Hematopoietic multipotent progenitor cell treated with erythropoietin and hydrocortisone succinate and interleukin-3 and kit ligand, for 8 days (in vitro differentiated cells): ENCODE results near the gene LZTS3.
"Not testable (repeated sequence)": the region's sequence is repeated elsewhere in the genome, so short reads cannot be mapped to it uniquely, and the experiment has no call there.

Experiments
- DNase-seq: peaks from one replicate; pipeline ENCODE4 v3.0.0-alpha.2; 2015

LZTS3 gene

DNA sequence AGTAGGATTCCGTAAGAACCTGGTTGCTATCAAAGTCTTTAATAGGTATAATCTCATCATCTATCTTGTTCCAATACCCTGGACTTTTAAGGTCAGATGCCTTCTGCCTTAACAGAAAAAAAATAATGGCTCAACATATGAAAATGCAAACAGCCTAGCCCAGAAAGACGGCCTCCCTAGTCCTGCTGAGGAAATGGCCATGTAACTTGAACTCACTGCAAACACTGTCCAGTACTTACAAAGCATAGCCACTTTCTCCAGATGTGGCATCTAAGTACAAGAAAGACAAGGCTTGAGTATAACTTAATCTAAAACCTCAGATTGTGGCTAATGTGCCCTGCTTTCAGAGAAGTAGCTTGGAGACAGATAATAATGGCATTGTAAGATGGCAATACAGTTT lies 40.2 kb downstream of the LZTS3 start:
- DNase-seq: no peak

DNA sequence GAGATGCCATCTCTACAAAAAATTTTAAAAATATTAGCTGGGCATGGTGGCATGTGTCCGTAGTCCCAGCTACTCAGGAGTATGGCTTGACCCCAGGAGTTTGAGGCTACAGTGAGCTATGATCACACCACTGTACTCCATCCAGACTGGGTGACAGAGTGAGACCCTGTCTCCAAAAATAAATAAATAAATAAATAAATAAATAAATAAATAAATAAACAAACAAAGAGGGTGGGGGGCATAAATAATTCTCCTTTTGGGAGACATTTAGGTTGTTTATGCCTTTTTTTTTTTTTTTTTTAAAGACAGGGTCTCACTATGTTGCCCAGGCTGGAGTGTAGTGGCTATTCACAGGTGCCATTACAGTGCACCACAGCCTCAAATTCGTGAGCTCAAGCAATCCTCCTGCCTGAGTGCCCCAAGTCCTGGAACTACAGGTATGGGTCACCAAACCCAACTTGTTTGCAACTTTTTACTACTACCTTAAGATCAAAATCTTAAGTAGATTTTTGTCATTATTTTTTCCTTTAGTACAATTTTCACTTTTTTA lies 43.2 kb downstream of the LZTS3 start:
- no peak for DNase-seq

DNA sequence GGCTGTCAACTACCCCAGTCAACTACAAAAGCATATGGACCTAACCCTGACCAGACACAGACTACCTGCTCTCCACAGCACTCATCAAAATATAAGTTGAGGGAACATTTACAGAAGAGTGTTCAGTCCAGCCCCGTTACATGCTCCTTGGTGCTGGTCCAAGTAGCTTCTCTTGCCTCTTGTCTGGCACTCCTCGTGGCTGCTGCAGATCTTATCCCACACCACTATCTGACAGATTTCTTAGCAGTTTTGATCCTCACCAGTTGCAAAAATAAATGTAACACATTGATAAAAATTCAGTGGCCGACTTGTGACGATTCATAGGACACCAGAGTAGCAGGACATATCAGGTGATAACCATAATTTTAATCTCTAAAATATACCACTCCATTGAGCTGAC lies 44.3 kb downstream of the LZTS3 start:
- peak; percentile 20 for DNase-seq

DNA sequence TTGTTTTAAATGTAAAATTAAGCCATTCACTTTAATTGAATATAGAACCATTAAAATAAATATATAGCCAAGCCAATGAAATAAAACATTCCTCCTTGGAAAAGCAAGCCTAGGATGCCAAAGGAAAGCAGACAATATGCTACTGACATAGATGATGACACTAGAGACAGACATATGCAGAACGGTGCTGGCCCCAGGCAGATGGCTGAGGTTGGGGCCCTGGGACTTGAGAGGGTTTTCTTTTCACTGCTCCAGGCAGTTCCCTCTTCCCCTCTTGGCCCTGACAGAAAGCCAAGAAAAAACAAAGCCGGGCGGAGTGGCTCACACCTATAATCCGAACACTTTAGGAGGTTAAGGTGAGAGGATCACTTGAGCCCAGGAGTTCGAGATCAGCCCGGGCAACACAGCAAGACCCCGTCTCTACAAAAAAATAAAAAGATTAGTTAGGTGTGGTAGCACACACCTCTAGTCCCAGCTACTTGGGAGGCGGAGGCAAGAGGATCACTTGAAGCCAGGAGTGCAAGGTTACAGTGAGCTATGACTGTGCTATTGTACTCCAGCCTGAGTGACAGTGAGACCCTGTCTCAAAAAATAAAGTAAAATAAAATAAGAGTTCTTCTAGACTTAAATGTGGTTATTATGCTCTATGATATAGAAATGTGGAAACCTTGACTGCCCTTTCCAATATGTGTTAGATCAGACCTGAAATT lies 44.9 kb downstream of the LZTS3 start:
- DNase-seq: no peak

DNA sequence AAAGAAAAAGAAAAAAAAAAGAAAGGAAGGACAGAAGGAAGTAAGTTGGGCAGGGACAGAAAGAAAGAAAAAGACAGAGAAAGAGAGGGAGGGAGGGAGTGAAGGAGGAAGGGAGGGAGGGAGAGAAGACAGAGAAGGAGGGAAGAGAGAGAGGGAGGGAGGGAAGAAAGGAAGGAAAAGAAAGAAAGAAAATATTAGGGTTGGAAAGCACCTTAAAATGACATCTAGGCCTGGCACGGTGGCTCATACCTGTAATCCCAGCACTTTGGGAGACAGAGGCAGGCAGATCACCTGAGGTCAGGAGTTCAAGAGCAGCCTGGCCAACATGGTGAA lies 46.9 kb downstream of the LZTS3 start:
- no peak for DNase-seq

DNA sequence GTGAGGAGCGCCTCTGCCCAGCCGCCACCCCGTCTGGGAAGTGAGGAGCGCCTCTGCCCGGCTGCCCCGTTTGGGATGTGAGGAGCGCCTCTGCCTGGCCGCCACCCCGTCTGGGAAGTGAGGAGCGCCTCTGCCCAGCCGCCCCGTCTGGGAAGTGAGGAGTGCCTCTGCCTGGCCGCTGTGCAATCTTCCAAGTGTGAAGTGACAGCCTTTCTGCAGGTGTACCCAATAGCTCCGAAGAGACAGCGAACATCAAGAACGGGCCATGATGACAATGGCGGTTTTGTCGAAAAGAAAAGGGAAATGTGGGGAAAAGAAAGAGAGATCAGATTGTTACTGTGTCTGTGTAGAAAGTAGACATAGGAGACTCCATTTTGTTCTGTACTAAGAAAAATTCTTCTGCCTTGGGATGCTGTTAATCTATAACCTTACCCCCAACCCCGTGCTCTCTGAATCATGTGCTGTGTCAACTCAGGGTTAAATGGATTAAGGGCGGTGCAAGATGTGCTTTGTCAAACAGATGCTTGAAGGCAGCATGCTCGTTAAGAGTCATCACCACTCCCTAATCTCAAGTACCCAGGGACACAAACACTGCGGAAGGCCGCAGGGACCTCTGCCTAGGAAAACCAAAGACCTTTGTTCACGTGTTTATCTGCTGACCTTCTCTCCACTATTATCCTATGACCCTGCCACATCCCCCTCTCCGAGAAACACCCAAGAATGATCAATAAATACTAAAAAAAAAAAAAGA lies 47.4 kb downstream of the LZTS3 start:
- DNase-seq: not testable (repeated sequence)

DNA sequence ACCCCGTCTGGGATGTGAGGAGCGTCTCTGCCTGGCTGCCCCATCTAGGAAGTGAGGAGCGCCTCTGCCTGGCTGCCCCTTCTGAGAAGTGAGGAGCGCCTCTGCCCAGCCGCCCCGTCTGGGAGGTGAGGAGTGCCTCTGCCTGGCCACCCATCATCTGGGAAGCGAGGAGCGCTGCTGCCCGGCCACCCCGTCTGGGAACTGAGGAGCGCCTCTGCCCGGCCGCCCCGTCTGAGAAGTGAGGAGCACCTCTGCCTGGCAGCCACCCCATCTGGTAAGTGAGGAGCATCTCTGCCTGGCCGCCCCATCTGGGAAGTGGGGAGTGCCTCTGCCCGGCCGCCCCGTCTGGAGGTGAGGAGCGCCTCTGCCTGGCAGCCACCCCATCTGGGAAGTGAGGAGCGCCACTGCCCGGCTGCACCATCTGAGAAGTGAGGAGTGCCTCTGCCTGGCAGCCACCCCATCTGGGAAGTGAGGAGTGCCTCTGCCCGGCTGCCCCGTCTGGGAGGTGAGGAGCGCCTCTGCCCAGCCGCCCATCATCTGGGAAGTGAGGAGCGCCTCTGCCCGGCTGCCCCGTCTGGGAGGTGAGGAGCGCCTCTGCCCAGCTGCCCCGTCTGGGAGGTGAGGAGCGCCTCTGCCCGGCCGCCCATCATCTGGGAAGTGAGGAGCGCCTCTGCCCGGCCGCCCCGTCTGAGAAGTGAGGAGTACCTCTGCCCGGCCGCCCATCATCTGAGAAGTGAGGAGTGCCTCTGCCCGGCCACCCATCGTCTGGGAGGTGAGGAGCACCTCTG lies 48.4 kb downstream of the LZTS3 start:
- not testable (repeated sequence) for DNase-seq

DNA sequence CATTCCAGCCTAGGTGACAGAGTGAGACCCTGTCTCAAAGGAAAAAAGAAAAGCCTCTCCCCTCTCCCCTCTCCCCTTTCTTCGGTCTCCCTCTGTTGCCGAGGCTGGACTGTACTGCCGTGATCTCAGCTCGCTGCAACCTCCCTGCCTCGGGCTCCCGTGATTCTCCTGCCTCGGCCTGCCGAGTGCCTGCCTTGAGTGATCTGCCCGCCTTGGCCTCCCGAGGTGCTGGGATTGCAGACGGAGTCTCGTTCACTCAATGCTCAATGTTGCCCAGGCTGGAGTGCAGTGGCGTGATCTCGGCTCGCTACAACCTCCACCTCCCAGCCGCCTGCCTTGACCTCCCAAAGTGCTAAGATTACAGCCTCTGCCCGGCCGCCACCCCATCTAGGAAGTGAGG lies 49.2 kb downstream of the LZTS3 start:
- not testable (repeated sequence) for DNase-seq

DNA sequence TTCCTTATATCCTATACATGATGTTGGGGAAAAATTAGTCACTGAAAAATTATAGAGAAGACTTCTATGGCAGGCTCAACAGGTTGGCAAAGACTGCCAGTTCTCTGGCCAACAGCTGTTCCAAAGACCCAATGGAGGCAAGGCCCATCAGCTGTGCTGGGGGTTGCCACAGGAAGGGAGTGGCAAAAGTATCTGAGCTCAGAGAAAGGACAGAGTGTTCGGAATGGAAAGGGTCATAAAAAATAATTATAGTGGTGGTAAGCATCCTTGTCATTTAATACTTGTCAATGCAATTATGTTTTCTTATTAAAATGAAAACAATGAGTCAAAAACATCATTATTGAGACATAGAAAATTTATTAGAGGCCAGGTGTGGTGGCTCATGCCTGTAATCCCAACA lies 49.8 kb downstream of the LZTS3 start:
- no peak for DNase-seq

DNA sequence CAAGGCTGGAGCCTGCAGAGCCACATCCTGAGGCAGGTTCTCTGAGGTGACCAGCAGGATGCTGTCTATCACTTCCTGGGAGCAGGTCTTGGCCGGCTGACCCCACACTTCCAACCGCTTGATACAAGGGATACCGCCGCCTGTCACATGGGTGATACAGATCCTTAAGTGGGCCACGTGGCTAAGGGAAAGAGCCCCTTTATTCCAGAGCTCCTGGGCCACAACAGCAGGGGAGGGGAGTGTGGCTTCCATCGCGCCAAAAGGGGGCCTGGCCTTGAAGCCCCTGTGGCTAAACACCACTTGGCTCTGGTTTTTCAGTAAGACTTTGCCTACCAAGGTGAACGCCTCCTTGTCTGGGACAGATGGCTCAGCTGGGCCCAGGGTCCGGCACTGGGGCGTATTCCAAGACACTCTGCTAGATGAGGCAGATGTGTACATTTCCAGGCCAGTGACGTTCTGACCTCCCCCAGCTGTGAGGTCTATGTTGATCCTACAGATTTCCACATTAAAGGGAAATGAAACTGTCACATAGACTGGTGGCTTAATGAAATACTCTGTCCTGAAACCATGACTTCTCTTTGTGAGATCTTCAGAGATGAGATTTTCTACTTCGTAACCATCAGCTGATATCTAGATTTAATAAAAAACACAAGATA lies 51.3 kb downstream of the LZTS3 start:
- DNase-seq: no peak

DNA sequence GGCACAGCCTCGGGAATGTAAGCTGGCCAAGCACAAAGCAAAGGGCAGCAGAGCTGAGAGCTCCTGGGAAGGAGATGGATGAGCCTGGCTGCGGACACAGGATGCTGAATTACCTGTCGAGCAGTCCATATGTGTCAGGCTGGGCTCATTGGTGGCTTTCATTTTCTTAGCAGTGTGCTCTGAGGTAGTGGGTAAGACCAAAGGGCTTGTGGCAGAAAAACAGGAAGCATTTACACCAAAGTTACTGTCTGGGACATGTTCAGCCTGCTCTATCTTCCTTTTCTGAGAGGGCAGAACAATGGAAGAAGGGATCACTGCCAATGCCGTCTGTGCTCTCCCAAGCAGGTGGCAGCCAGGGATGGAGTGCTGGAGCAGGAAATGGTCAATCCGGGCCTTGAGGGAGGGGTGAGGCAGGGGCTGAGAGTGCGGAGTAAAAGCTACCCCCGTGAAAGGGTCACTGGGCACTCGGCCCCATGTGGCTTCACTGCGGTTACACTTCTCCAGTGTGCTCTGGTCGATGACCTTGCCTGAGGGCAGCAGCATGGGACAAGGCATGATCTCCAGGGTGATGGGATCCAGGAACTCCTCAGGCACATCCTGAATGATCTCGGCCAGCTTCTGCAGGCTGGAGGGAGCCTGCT lies 52.0 kb downstream of the LZTS3 start:
- DNase-seq: no peak

DNA sequence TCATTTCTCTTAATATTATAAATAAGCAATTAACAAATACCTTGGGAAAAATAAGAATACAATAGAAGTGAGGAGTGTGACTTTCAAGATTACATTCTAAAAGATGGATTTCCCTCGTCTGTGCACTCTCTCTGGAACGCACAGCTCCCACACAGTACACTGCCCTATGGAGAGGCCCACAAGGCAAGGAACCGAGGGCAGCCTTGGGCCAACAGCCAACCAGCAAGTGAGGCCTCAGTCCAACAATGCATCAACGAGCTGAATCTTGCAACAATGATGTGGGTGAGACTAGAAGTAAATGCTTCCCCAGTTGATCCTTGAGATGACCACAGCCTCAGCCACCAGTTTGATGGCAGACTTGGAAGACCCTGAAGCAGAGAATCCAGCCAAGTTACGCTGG lies 54.3 kb downstream of the LZTS3 start:
- no peak for DNase-seq

DNA sequence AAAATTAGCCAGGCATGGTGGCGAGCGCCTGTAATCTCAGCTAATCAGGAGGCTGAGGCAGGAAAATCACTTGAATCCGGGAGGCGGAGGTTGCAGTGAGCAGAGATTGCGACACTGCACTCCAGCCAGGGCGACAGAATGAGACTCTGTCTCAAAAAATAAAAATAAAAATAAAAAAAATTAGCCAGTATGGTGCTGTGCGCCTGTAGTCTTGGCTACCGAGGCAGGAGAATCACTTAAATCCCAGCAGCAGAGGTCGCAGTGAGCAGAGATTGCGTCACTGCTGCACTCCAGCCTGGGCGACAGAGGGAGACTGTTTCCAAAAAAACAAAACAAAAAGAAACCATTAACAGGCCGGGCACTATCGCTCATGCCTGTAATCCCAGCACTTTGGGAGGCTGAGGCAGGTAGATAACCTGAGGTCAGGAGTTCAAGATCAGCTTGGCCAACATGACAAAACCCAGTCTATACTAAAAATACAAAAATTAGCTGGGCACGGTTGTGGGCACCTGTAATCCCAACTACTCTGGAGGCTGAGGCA lies 55.4 kb downstream of the LZTS3 start:
- peak; percentile 75 for DNase-seq

DNA sequence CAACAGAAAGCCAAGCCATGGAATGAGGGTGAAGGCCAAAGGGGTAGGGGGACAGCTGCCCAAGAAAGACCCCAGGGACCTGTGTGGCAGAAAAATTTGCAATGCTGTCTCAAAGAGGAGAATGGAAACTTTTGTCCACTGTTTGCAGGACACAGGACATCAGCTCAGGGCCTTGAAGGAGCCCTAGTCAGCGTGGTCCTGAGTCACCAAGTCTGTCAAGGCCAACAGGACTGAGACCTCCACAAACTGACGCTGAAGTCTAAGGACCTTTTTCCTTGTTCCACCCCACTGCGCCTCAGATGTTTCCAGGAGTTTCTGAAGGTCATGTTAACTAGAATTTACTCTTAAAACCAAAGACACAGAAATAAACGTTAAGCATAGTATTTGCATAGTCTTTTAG lies 57.0 kb downstream of the LZTS3 start:
- DNase-seq: no peak

DNA sequence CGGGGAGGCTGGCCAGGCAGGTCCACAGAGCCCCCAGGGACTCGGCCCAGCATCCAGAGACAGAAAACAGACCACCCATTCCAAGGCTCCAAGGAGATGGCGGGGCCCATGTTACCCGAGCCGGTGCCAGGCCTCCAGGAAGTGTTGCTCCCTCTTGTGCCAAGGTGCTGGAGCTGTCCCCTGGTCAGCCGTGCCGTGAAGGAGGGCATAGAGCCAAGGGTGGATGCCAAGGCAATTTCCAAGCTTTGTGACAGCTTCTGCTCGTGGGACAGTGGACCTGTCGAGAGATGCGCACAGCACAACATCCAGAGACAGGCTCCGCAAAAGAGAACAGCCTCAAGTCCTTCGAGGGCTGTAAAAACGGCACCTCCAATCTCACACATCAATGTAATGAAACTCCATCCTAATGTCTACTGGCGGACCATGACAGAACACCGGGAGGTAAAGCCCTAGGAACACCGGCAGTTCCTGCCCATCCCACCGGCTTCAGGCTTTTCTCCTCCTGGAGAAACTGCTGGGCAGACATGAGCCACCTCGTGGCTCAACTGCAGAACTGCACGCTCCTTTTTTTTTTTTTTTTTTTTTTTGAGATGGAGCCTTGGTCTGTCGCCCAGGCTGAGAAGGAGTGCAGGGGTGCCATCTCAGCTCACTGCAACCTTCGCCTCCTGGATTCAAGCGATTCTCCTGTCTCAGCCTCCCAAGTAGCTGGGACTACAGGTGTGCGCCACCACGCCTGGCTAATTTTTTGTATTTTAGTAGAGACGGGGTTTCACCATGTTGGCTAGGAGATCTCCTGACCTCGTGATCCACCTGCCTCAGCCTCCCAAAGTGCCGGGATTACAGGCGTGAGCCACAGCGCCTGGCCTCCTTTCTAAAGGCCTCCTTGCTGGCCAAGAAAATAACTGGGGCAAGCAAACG lies 57.9 kb downstream of the LZTS3 start:
- DNase-seq: peak; percentile 55
